SH-SY5Y (cell line): Measurements from ENCODE around the gene DNAJC30.

Source experiments
- GATA2 ChIP-seq: IDR thresholded peaks from 2 replicates; pipeline ENCODE4 v1.6.1; 2011; ENCODE audit warnings: mild to moderate bottlenecking, low read depth, low read length
- GATA3 ChIP-seq: IDR thresholded peaks from 2 replicates; pipeline ENCODE4 v1.6.1; 2011; ENCODE audit warnings: low read depth, mild to moderate bottlenecking, low read length, moderate library complexity

DNA sequence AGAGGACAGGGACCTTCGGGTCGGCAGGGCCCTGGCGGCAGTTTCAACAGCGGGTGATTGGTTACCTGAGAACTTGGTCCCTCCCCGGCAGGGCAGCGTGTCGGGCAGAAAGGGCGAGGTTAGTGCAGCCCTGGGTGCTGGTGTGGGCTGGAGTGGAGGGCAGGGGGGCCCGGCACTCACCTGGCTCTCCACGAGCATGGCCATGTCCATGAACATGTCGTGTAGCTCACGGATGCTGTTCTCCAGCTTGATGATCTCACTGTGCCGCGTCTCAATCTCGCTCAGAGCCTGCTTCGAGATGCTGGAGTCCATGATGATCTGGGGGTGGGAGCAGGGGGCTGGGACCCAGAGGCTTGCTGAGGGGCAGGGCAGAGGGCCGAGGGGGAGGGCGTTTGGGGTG lies 19.4 kb upstream of the DNAJC30 start:
- TF ChIP-seq GATA2 (no peak), GATA3 (no peak)
